ENCODE data around the gene CYP2S1. TPM values are rescaled to one million over a fixed set of nuclear protein-coding genes. Genes with fewer than 3 reads are reported as not detected.
A peak's percentile ranks its signal among the peaks of the same experiment; 100 is the strongest.
"Not testable (repeated sequence)": the region's sequence is repeated elsewhere in the genome, so short reads cannot be mapped to it uniquely, and the experiment has no call there.

The CYP2S1 gene, protein sequence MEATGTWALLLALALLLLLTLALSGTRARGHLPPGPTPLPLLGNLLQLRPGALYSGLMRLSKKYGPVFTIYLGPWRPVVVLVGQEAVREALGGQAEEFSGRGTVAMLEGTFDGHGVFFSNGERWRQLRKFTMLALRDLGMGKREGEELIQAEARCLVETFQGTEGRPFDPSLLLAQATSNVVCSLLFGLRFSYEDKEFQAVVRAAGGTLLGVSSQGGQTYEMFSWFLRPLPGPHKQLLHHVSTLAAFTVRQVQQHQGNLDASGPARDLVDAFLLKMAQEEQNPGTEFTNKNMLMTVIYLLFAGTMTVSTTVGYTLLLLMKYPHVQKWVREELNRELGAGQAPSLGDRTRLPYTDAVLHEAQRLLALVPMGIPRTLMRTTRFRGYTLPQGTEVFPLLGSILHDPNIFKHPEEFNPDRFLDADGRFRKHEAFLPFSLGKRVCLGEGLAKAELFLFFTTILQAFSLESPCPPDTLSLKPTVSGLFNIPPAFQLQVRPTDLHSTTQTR
- total RNA-seq = 13.3 and 23.4 TPM in 2 replicates

DNA sequence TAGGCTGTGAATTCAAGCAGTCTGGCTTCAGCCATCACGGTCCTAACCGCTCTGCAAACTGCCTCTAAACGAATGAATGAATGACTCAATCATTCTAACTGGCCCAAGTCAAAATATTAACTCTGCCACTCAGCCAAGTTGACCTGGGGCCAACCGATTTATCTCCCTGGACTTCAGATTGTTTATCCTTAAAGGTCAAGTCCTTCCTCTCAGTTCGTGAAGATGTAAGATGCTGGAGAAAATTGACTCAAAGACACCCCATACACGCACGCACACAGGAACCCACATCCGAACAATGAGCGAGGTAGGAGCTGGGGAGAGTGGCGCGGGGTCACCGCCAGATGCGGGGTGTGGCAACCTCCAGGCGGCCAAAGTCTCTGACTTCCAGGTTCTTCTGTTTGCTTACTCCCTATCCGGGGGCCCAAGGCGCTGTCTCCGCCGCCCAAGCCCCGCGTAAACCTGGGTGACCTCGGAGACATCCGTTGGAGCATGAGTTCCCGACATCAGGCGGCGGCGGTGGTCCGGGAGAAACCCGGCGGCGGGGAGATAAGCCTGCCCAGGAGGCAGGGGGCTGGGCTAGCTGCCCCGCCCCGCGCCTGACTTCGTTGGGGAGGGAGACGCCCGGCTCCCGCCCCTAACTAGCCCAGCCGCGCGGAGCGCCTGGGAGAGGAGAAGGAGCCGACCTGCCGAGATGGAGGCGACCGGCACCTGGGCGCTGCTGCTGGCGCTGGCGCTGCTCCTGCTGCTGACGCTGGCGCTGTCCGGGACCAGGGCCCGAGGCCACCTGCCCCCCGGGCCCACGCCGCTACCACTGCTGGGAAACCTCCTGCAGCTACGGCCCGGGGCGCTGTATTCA, at the start of gene CYP2S1:
Gene CYP2S1, plus strand, starts transcription at position 646 of the 856 bp plus-strand sequence. Its CDS starts 46 bp downstream, at position 692.
- H3K36me3 ChIP-seq (ENCODE audit: control insufficient read depth, insufficient read depth, low read length) = no peaks in the 10 kb centered on the region
- FAIRE-seq (no peak), DNase-seq (ENCODE audit: low read depth) (no peak)
- peak within 1 kb of the TSS; percentile 83 for H3K4me3 ChIP-seq (ENCODE audit: low read depth, low read length)
- H3K27me3 ChIP-seq (ENCODE audit: control insufficient read depth, insufficient read depth, low read length) = no peaks in the 10 kb centered on the region
- TF ChIP-seq, protein P1, sequence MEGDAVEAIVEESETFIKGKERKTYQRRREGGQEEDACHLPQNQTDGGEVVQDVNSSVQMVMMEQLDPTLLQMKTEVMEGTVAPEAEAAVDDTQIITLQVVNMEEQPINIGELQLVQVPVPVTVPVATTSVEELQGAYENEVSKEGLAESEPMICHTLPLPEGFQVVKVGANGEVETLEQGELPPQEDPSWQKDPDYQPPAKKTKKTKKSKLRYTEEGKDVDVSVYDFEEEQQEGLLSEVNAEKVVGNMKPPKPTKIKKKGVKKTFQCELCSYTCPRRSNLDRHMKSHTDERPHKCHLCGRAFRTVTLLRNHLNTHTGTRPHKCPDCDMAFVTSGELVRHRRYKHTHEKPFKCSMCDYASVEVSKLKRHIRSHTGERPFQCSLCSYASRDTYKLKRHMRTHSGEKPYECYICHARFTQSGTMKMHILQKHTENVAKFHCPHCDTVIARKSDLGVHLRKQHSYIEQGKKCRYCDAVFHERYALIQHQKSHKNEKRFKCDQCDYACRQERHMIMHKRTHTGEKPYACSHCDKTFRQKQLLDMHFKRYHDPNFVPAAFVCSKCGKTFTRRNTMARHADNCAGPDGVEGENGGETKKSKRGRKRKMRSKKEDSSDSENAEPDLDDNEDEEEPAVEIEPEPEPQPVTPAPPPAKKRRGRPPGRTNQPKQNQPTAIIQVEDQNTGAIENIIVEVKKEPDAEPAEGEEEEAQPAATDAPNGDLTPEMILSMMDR (IDR thresholded peaks at IDR 0.05; ENCODE audit: insufficient read depth, low read length, severe bottlenecking) = no peak

DNA sequence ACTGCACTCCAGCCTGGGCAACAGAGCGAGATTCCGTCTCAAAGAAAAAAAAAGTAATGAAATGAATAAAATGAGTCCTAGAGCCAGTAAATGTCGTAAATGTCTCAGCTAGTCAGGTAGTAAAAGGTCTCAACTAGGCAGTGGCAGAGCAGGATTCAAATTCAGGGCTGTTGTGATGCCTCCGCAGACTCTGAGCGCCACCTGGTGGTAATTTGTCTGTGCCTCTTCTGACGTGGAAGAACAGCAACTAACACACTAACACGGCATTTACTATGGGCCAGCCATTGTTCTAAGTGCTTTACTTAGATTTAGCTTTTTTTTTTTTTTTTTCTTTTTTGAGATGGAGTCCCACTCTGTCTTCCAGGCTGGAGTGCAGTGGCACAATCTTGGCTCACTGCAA, 48.6 kb upstream of the CYP2S1 start:
- Histone ChIP-seq H3K36me3 (ENCODE audit: control insufficient read depth, insufficient read depth, low read length) (no peaks in the 10 kb centered on the region), H3K4me3 (ENCODE audit: low read depth, low read length) (no peak overlapping the region), H3K27me3 (ENCODE audit: control insufficient read depth, insufficient read depth, low read length) (no peaks in the 10 kb centered on the region)
- FAIRE-seq (no peak), DNase-seq (ENCODE audit: low read depth) (peak; percentile 73)
- TF ChIP-seq, protein P1 (IDR thresholded peaks at IDR 0.05; ENCODE audit: insufficient read depth, low read length, severe bottlenecking) = peak; percentile 86

DNA sequence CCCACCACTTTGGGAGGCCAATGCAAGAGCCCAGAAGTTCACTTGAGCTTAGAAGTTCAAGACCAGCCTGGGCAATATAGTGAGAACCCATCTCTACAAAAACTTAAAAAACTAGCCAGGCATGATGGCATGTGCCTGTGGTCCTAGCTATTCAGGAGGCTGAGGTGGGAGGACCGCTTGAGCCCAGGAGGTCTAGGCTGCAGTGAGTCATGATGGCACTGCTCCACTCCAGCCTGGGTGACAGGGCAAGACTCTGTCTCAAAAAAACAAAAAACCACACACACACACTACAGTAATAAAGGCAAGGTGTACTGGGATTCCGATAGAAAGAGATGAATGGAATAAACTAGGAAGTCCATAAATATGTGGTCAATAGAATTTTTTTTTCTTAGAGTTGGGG, 43.2 kb upstream of the CYP2S1 start:
- no peak overlapping the region for H3K4me3 ChIP-seq (ENCODE audit: low read depth, low read length)
- TF ChIP-seq, protein P1 (IDR thresholded peaks at IDR 0.05; ENCODE audit: insufficient read depth, low read length, severe bottlenecking) = no peak
- no peak for DNase-seq (ENCODE audit: low read depth)
- H3K27me3 ChIP-seq (ENCODE audit: control insufficient read depth, insufficient read depth, low read length) = no peaks in the 10 kb centered on the region
- no peak for FAIRE-seq
- H3K36me3 ChIP-seq (ENCODE audit: control insufficient read depth, insufficient read depth, low read length) = no peaks in the 10 kb centered on the region

DNA sequence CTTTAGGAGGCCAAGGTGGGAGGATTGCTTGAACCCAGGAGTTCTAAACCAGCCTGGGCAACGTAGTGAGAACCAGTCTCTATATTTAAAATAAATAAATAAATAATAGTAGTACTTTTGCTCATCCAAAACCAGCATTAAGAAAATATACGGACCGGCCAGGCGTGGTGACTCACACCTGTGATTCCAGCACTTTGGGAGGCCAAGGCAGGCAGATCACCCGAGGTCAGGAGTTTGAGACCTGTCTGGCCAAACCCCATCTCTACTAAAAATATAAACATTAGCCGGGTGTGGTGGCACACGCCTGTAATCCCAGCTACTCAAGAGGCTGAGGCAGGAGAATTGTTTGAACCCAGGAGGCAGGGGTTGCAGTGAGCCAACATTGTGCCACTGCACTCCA, 42.0 kb upstream of the CYP2S1 start:
- not testable (repeated sequence) for FAIRE-seq; H3K36me3 ChIP-seq (ENCODE audit: control insufficient read depth, insufficient read depth, low read length); H3K4me3 ChIP-seq (ENCODE audit: low read depth, low read length); DNase-seq (ENCODE audit: low read depth); H3K27me3 ChIP-seq (ENCODE audit: control insufficient read depth, insufficient read depth, low read length)

DNA sequence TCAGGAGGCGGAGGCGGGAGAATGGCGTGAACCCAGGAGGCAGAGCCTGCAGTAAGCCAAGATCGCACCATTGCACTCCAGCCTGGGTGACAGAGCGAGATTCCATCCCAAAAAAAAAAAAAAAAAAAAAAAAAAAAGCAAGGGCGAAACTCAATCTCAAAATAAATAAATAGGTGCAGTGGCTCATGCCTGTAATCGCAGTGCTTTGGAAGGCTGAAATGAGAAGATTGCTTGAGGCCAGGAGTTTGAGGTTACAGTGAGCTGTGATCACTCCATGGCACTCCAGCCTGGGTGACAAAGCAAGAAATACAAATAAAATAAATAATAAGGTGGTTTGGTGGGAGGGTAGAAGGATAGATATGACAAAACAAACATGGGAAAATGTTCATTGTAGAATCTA, 39.0 kb upstream of the CYP2S1 start:
- no peaks in the 10 kb centered on the region for H3K36me3 ChIP-seq (ENCODE audit: control insufficient read depth, insufficient read depth, low read length)
- no peak for FAIRE-seq
- DNase-seq (ENCODE audit: low read depth) = no peak
- no peaks in the 10 kb centered on the region for H3K27me3 ChIP-seq (ENCODE audit: control insufficient read depth, insufficient read depth, low read length)
- no peak overlapping the region for H3K4me3 ChIP-seq (ENCODE audit: low read depth, low read length)
- TF ChIP-seq, protein P1 (IDR thresholded peaks at IDR 0.05; ENCODE audit: insufficient read depth, low read length, severe bottlenecking) = no peak

DNA sequence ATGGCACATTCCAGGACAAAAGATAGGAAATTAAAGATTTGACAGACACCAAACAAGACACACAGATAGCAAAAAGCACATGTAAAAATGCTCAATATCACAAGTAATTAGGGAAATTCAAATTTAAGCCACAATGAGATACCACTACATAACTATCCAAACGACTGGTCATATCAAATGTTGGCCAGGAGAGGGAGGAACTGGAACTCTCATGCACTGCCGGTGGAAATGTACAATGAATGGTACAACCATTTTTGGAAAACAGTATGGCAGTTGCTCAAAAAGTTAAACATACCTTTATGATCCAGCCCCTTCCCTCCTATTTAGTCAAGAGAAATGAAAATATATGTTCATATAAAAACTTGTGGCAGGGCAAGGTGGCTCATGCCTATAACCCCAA, 36.8 kb upstream of the CYP2S1 start:
- TF ChIP-seq, protein P1 (IDR thresholded peaks at IDR 0.05; ENCODE audit: insufficient read depth, low read length, severe bottlenecking) = peak; percentile 24
- DNase-seq (ENCODE audit: low read depth) = no peak
- Histone ChIP-seq H3K4me3 (ENCODE audit: low read depth, low read length) (no peak overlapping the region), H3K27me3 (ENCODE audit: control insufficient read depth, insufficient read depth, low read length) (no peaks in the 10 kb centered on the region), H3K36me3 (ENCODE audit: control insufficient read depth, insufficient read depth, low read length) (no peaks in the 10 kb centered on the region)
- no peak for FAIRE-seq
